Activated naive CD4-positive, alpha-beta T cell treated with anti-CD3 and anti-CD28 coated beads for 36 hours (primary cell): ENCODE results near the gene CTNNA2. TPM values are rescaled to one million over a fixed set of nuclear protein-coding genes. Genes with fewer than 3 reads are reported as not detected.

ENCODE experiments used
- CTCF ChIA-PET: fragments of 350-600 bp; sonication (Branson Sonifier 250); formaldehyde crosslinking; loops from one replicate; lab custom pipeline; 2021; ENCODE audit warnings: antibody characterized with exemption; lab: Charles Lee
- DNase-seq: peaks from one replicate; pipeline ENCODE4 v3.0.0-alpha.2; 2020
- H3K27ac Mint-ChIP-seq: one replicate; pipeline ENCODE4 v1.8.0; 2021; ENCODE audit warnings: mild to moderate bottlenecking, mixed read lengths
- H3K27me3 Mint-ChIP-seq: one replicate; pipeline ENCODE4 v1.8.0; 2021; ENCODE audit warnings: low read depth, mixed read lengths
- H3K36me3 Mint-ChIP-seq: one replicate; pipeline ENCODE4 v1.8.0; 2021; ENCODE audit warnings: low read depth, mixed read lengths
- H3K4me1 Mint-ChIP-seq: one replicate; pipeline ENCODE4 v1.8.0; 2021; ENCODE audit warnings: low read depth, mixed read lengths
- H3K4me3 Mint-ChIP-seq: one replicate; pipeline ENCODE4 v1.8.0; 2021; ENCODE audit warnings: mild to moderate bottlenecking, moderate library complexity, mixed read lengths
- H3K9me3 Mint-ChIP-seq: one replicate; pipeline ENCODE4 v1.8.0; 2021; ENCODE audit warnings: mixed read lengths
- intact Hi-C: fragments of 100-400 bp; cut with micrococcal nuclease; formaldehyde crosslinking; loops from one replicate; pipeline ENCODE4 v1.15.1; 2023
- total RNA-seq, 2 experiments: library from RNA; stranded (reverse); gene quantifications; one replicate each; pipeline ENCODE4 v1.2.3, GENCODE V29; 2021

The CTNNA2 gene
- total RNA-seq, 2 experiments from 2014 or later = not detected

GRCh38 chr2:79994965-79995364, 482.1 kb downstream of the CTNNA2 start:
- CTCF ChIA-PET = interaction anchor here (0.7 kb wide), 1 partner anchor 10 kb away, joined by 3 read pairs; no protein-coding TSS in a partner anchor
- no peak for DNase-seq
- no peaks in the 10 kb centered on the region for H3K36me3 Mint-ChIP-seq
- intact Hi-C loops = no loop called here
- no peak overlapping the region for H3K27ac Mint-ChIP-seq
- H3K4me1 Mint-ChIP-seq = no peaks in the 10 kb centered on the region
- H3K4me3 Mint-ChIP-seq = no peak overlapping the region
- H3K27me3 Mint-ChIP-seq = peaks cover 6% of the 10 kb centered on the region
- peaks cover 2% of the 10 kb centered on the region for H3K9me3 Mint-ChIP-seq

GRCh38 chr2:79996709-79997108, 483.9 kb downstream of the CTNNA2 start:
- Mint-ChIP-seq H3K27ac (no peak overlapping the region), H3K4me1 (no peaks in the 10 kb centered on the region), H3K27me3 (peaks cover 6% of the 10 kb centered on the region), H3K4me3 (no peak overlapping the region), H3K36me3 (no peaks in the 10 kb centered on the region), H3K9me3 (peaks cover 2% of the 10 kb centered on the region)
- intact Hi-C loops = no loop called here
- CTCF ChIA-PET = no interaction called here
- DNase-seq = no peak

- H3K27me3 Mint-ChIP-seq = peaks cover 3% of the 10 kb centered on the region
- H3K4me1 Mint-ChIP-seq = no peaks in the 10 kb centered on the region
- no peak for DNase-seq
- CTCF ChIA-PET = interaction anchor here (0.6 kb wide), 1 partner anchor 79 kb away, joined by 3 read pairs; no protein-coding TSS in a partner anchor
- no peak overlapping the region for H3K4me3 Mint-ChIP-seq
- no peak overlapping the region for H3K27ac Mint-ChIP-seq
- no peaks in the 10 kb centered on the region for H3K36me3 Mint-ChIP-seq
- peaks cover 2% of the 10 kb centered on the region for H3K9me3 Mint-ChIP-seq
- intact Hi-C loops = no loop called here
These were observed 488.9 kb downstream of the CTNNA2 start for GRCh38 chr2:80001701-80002101.

- CTCF ChIA-PET = interaction anchor here (0.6 kb wide), 1 partner anchor 79 kb away, joined by 3 read pairs; no protein-coding TSS in a partner anchor
These were observed 489.3 kb downstream of the CTNNA2 start for GRCh38 chr2:80002112-80002511.

GRCh38 chr2:80002568-80003157, 489.8 kb downstream of the CTNNA2 start:
- DNase-seq = no peak
- Mint-ChIP-seq H3K27me3 (no peaks in the 10 kb centered on the region), H3K9me3 (no peaks in the 10 kb centered on the region), H3K27ac (no peak overlapping the region), H3K4me1 (no peaks in the 10 kb centered on the region), H3K36me3 (no peaks in the 10 kb centered on the region), H3K4me3 (no peak overlapping the region)
- CTCF ChIA-PET = no interaction called here
- intact Hi-C loops = no loop called here

More at GRCh38 chr2:80002112-80002511, 489.3 kb downstream of the CTNNA2 start:
- no peak overlapping the region for H3K4me3 Mint-ChIP-seq
- H3K36me3 Mint-ChIP-seq = no peaks in the 10 kb centered on the region
- no peak overlapping the region for H3K27ac Mint-ChIP-seq
- H3K9me3 Mint-ChIP-seq = peaks cover 2% of the 10 kb centered on the region
- H3K27me3 Mint-ChIP-seq = no peaks in the 10 kb centered on the region
- H3K4me1 Mint-ChIP-seq = no peaks in the 10 kb centered on the region
- no peak for DNase-seq
- intact Hi-C loops = no loop called here

GRCh38 chr2:80007777-80008503, 495.1 kb downstream of the CTNNA2 start:
- intact Hi-C loops = no loop called here
- no peaks in the 10 kb centered on the region for H3K4me1 Mint-ChIP-seq
- H3K4me3 Mint-ChIP-seq = no peak overlapping the region
- no peaks in the 10 kb centered on the region for H3K27me3 Mint-ChIP-seq
- no peaks in the 10 kb centered on the region for H3K9me3 Mint-ChIP-seq
- H3K36me3 Mint-ChIP-seq = no peaks in the 10 kb centered on the region
- no peak for DNase-seq
- CTCF ChIA-PET = no interaction called here
- H3K27ac Mint-ChIP-seq = no peak overlapping the region

GRCh38 chr2:80008596-80008995, 495.7 kb downstream of the CTNNA2 start:
- CTCF ChIA-PET = interaction anchor here (0.6 kb wide), 1 partner anchor 1706 kb away, joined by 5 read pairs; no protein-coding TSS in a partner anchor
- H3K27ac Mint-ChIP-seq = no peak overlapping the region

GRCh38 chr2:80009211-80009610, 496.4 kb downstream of the CTNNA2 start:
- Mint-ChIP-seq H3K27ac (no peak overlapping the region), H3K4me3 (no peak overlapping the region), H3K4me1 (no peaks in the 10 kb centered on the region), H3K36me3 (no peaks in the 10 kb centered on the region), H3K27me3 (no peaks in the 10 kb centered on the region), H3K9me3 (no peaks in the 10 kb centered on the region)
- DNase-seq = no peak
- CTCF ChIA-PET = interaction anchor here (0.6 kb wide), 1 partner anchor 1705 kb away, joined by 5 read pairs; no protein-coding TSS in a partner anchor
- intact Hi-C loops = no loop called here

More at GRCh38 chr2:80008596-80008995, 495.7 kb downstream of the CTNNA2 start:
- Mint-ChIP-seq H3K27me3 (no peaks in the 10 kb centered on the region), H3K9me3 (no peaks in the 10 kb centered on the region), H3K4me1 (no peaks in the 10 kb centered on the region), H3K4me3 (no peak overlapping the region), H3K36me3 (no peaks in the 10 kb centered on the region)
- intact Hi-C loops = no loop called here
- no peak for DNase-seq

GRCh38 chr2:80012061-80012460, 499.2 kb downstream of the CTNNA2 start:
- CTCF ChIA-PET = no interaction called here
- intact Hi-C loops = no loop called here
- no peak overlapping the region for H3K27ac Mint-ChIP-seq
- no peaks in the 10 kb centered on the region for H3K27me3 Mint-ChIP-seq
- no peak overlapping the region for H3K4me3 Mint-ChIP-seq
- H3K9me3 Mint-ChIP-seq = no peaks in the 10 kb centered on the region
- DNase-seq = no peak
- no peaks in the 10 kb centered on the region for H3K36me3 Mint-ChIP-seq
- no peaks in the 10 kb centered on the region for H3K4me1 Mint-ChIP-seq

- Mint-ChIP-seq H3K27ac (no peak overlapping the region), H3K4me1 (no peaks in the 10 kb centered on the region), H3K27me3 (no peaks in the 10 kb centered on the region), H3K36me3 (no peaks in the 10 kb centered on the region), H3K4me3 (no peak overlapping the region), H3K9me3 (no peaks in the 10 kb centered on the region)
- CTCF ChIA-PET = no interaction called here
- no peak for DNase-seq
- intact Hi-C loops = no loop called here
These were observed 501.8 kb downstream of the CTNNA2 start for GRCh38 chr2:80014637-80015036.

- Mint-ChIP-seq H3K27me3 (no peaks in the 10 kb centered on the region), H3K4me3 (no peak overlapping the region), H3K4me1 (no peaks in the 10 kb centered on the region), H3K9me3 (no peaks in the 10 kb centered on the region), H3K27ac (no peak overlapping the region), H3K36me3 (no peaks in the 10 kb centered on the region)
- no peak for DNase-seq
- CTCF ChIA-PET = no interaction called here
- intact Hi-C loops = no loop called here
These were observed 503.3 kb downstream of the CTNNA2 start for GRCh38 chr2:80016171-80016570.

- no peak for DNase-seq
- Mint-ChIP-seq H3K4me3 (no peak overlapping the region), H3K27me3 (peaks cover 2% of the 10 kb centered on the region), H3K36me3 (no peaks in the 10 kb centered on the region), H3K4me1 (no peaks in the 10 kb centered on the region), H3K9me3 (no peaks in the 10 kb centered on the region), H3K27ac (no peak overlapping the region)
- intact Hi-C loops = no loop called here
- CTCF ChIA-PET = no interaction called here
These were observed 507.0 kb downstream of the CTNNA2 start for GRCh38 chr2:80019571-80020460.
